OCI-LY7 (cell line): Measurements from ENCODE around the gene CHST11. TPM values are rescaled to one million over a fixed set of nuclear protein-coding genes. Genes with fewer than 3 reads are reported as not detected.
"Not testable (repeated sequence)": the region's sequence is repeated elsewhere in the genome, so short reads cannot be mapped to it uniquely, and the experiment has no call there.

ENCODE experiments used
- BruUV-seq: library from RNA; stranded (reverse); fragments of 400-500 nt; replicated peaks from 2 replicates; lab custom pipeline; 2021; lab: Mats Ljungman, UMichigan
- CTCF ChIA-PET: fragments of 300-600 bp; sonication (Branson Sonifier 250); formaldehyde crosslinking; loops from one replicate; lab custom pipeline; 2022; ENCODE audit warnings: antibody characterized with exemption; ENCODE audit not compliant: unreplicated experiment; lab: Charles Lee
- POLR2A ChIA-PET: fragments of 300-600 bp; sonication (Branson Sonifier 250); formaldehyde crosslinking; loops from one replicate; lab custom pipeline; 2022; ENCODE audit warnings: antibody characterized with exemption; lab: Charles Lee
- DNase-seq: peaks from one replicate; pipeline ENCODE4 v3.0.0-alpha.2; 2015; ENCODE audit warnings: low spot score
- H2AFZ ChIP-seq: fragments of 200-600 bp; sonication (generic), shearing (Covaris generic); 2 replicates; pipeline ENCODE4 v1.6.1; 2014; ENCODE audit warnings: mild to moderate bottlenecking, antibody characterized with exemption, low read length, moderate library complexity
- H3K27ac ChIP-seq: fragments of 200-600 bp; sonication (generic); 2 replicates; pipeline ENCODE4 v1.5.1; 2014; ENCODE audit warnings: mixed run types, low read depth, mild to moderate bottlenecking, moderate library complexity, low read length, inconsistent platforms; ENCODE audit not compliant: poor library complexity, severe bottlenecking
- H3K36me3 ChIP-seq: fragments of 200-600 bp; sonication (generic); 2 replicates; pipeline ENCODE4 v1.6.1; 2014; ENCODE audit warnings: mild to moderate bottlenecking, antibody characterized with exemption, low read length, moderate library complexity, mixed read lengths; ENCODE audit not compliant: insufficient read depth
- H3K4me1 ChIP-seq: fragments of 200-600 bp; sonication (generic); 2 replicates; pipeline ENCODE4 v1.5.1; 2014; ENCODE audit warnings: mild to moderate bottlenecking, low read length; ENCODE audit not compliant: insufficient read depth, poor library complexity, severe bottlenecking
- H3K4me2 ChIP-seq: fragments of 200-600 bp; sonication (generic); 2 replicates; pipeline ENCODE4 v1.6.1; 2014; ENCODE audit warnings: mild to moderate bottlenecking, low read length
- H3K4me3 ChIP-seq: fragments of 200-600 bp; sonication (generic); 2 replicates; pipeline ENCODE4 v1.5.1; 2014; ENCODE audit warnings: mild to moderate bottlenecking, low read depth, low read length; ENCODE audit not compliant: poor library complexity, severe bottlenecking
- H3K79me2 ChIP-seq: fragments of 200-600 bp; sonication (generic); 2 replicates; pipeline ENCODE4 v1.6.1; 2016; ENCODE audit warnings: low read depth, mild to moderate bottlenecking, low read length, moderate library complexity, mixed read lengths; ENCODE audit not compliant: insufficient read depth
- H3K9me2 ChIP-seq: fragments of 200-600 bp; sonication (generic); 2 replicates; pipeline ENCODE4 v1.6.1; 2016; ENCODE audit warnings: mild to moderate bottlenecking, low read length, mixed read lengths; ENCODE audit not compliant: insufficient read depth
- H3K9me3 ChIP-seq: fragments of 200-600 bp; sonication (generic); 2 replicates; pipeline ENCODE4 v1.6.1; 2014; ENCODE audit warnings: mild to moderate bottlenecking, mixed run types, low read length, mixed read lengths
- H4K20me1 ChIP-seq: fragments of 200-600 bp; sonication (generic); 2 replicates; pipeline ENCODE4 v1.6.1; 2014; ENCODE audit warnings: mild to moderate bottlenecking, antibody characterized with exemption, low read length, moderate library complexity, mixed read lengths; ENCODE audit not compliant: insufficient read depth
- EZH2phosphoT487 ChIP-seq: fragments of 200-600 bp; sonication (generic); IDR thresholded peaks from 2 replicates; pipeline ENCODE4 v1.6.1; 2018; ENCODE audit warnings: low read depth, borderline replicate concordance, mild to moderate bottlenecking, mixed run types, antibody characterized with exemption, low read length, moderate library complexity, mixed read lengths
- intact Hi-C: fragments of 100-400 bp; cut with micrococcal nuclease; formaldehyde crosslinking; loops from one replicate; pipeline ENCODE4 v1.10.0; 2022; ENCODE audit not compliant: unreplicated experiment
- total RNA-seq, 2 experiments: library from RNA; depleted of rRNA in 1 of 2; stranded (reverse); fragments of >200 nt in 1 of 2; shearing (Covaris generic) in 1 of 2; gene quantifications; 2 replicates each; pipeline ENCODE4 v1.2.3, GENCODE V29; 2014 to 2022
- TF ChIP-seq, protein P1 (sequence below): fragments of 200-600 bp; sonication (generic); conservative IDR thresholded peaks from 2 replicates; pipeline ENCODE4 v1.5.1; 2014; ENCODE audit warnings: mild to moderate bottlenecking, antibody characterized with exemption, low read length, moderate library complexity, mixed read lengths

Gene CHST11
- total RNA-seq, 2 experiments from 2014 or later = 15.2 to 41.6 TPM

DNA sequence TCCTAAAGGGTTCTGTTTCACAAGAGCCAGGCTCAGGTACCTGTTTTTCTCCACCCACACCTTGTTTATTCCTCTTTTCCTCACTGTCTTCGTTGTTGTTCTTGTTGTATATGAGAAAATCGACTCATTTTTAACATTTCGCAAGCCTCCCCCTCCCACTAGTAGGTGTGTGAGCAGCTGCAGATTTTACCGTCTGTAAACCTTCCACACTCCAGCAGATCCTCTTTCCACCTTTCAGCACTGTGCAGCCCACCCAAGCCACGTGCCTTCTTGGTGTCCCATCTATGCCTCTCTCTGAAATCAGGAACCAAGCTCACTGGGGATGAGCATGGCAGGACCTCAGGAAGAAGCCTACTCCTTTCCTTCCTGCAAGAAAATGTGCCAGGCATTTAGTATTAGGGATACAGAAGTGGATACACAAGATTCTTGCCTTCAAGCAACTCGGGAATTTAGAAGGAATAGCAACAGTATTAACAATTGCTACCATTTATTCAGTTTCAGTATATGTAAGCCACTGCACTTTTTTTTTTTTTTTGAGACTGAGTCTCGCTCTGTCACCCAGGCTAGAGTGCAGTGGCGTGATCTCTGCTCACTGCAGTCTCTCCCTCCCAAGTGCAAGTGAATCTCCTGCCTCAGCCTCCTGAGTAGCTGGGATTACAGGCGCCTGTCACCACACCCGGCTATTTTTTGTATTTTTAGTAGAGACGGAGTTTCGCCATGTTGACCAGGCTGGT lies 113.6 kb downstream of the CHST11 start:
- H3K36me3 ChIP-seq = peaks cover 12% of the 10 kb centered on the region; the same call in 1 of the 2 replicates
- POLR2A ChIA-PET = interaction anchor here (0.8 to 1.7 kb wide), 5 partner anchors 12 to 103 kb away, joined by 3 to 9 read pairs (median 4); no protein-coding TSS in a partner anchor
- intact Hi-C loops = loop anchor here (10.0 kb wide), 1 partner anchor 186 kb away; no protein-coding TSS in a partner anchor
- H2AFZ ChIP-seq = peak overlapping the region; percentile 18; the same call in 1 of the 2 replicates
- BruUV-seq = no TSS peak
- DNase-seq = peak; percentile 32
- no peaks in the 10 kb centered on the region for H4K20me1 ChIP-seq
- H3K9me3 ChIP-seq = no peaks in the 10 kb centered on the region
- TF ChIP-seq EZH2phosphoT487 = no peak
- TF ChIP-seq, protein P1, sequence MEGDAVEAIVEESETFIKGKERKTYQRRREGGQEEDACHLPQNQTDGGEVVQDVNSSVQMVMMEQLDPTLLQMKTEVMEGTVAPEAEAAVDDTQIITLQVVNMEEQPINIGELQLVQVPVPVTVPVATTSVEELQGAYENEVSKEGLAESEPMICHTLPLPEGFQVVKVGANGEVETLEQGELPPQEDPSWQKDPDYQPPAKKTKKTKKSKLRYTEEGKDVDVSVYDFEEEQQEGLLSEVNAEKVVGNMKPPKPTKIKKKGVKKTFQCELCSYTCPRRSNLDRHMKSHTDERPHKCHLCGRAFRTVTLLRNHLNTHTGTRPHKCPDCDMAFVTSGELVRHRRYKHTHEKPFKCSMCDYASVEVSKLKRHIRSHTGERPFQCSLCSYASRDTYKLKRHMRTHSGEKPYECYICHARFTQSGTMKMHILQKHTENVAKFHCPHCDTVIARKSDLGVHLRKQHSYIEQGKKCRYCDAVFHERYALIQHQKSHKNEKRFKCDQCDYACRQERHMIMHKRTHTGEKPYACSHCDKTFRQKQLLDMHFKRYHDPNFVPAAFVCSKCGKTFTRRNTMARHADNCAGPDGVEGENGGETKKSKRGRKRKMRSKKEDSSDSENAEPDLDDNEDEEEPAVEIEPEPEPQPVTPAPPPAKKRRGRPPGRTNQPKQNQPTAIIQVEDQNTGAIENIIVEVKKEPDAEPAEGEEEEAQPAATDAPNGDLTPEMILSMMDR = no peak
- peaks cover 6% of the 10 kb centered on the region; the same call in 1 of the 2 replicates for H3K79me2 ChIP-seq
- H3K27ac ChIP-seq = peak overlapping the region; percentile 54
- CTCF ChIA-PET = interaction anchor here (1.5 kb wide), 1 partner anchor 29 kb away, joined by 3 read pairs; no protein-coding TSS in a partner anchor
- peak overlapping the region; percentile 16 for H3K4me3 ChIP-seq
- H3K4me1 ChIP-seq = peaks cover 44% of the 10 kb centered on the region
- H3K4me2 ChIP-seq = peak overlapping the region; percentile 69
- no peaks in the 10 kb centered on the region for H3K9me2 ChIP-seq

DNA sequence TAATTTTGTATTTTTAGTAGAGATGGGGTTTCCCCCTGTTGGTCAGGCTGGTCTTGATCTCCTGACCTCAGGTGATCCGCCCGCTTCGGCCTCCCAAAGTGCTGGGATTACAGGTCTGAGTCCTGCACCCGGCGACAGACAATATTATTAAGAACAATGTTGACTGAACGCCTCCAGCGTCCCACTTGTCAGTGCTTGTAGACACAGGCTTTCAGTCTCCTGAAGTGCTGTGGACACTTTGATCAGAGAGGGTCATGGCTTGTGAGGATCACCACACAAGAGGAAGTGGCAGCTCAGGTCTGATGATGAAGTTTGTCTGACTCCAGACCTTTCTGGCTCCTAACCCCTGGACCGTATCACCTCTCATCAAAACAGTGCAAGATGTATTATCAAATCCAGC lies 114.6 kb downstream of the CHST11 start:
- no peak overlapping the region for H2AFZ ChIP-seq
- H3K4me3 ChIP-seq = peak overlapping the region; percentile 40
- no TSS peak for BruUV-seq
- TF ChIP-seq, protein P1 = no peak
- TF ChIP-seq EZH2phosphoT487 = no peak
- ChIA-PET POLR2A (interaction anchor here (0.6 to 1.0 kb wide), 3 partner anchors 11 to 246 kb away, joined by 3 to 7 read pairs (median 3); no protein-coding TSS in a partner anchor), CTCF (interaction anchor here (1.1 kb wide), 1 partner anchor 16 kb away, joined by 4 read pairs; no protein-coding TSS in a partner anchor)
- peaks cover 53% of the 10 kb centered on the region for H3K4me1 ChIP-seq
- H3K9me3 ChIP-seq = no peaks in the 10 kb centered on the region
- no peaks in the 10 kb centered on the region for H3K9me2 ChIP-seq
- peak overlapping the region; percentile 54 for H3K27ac ChIP-seq
- peak overlapping the region; percentile 69 for H3K4me2 ChIP-seq
- H4K20me1 ChIP-seq = no peaks in the 10 kb centered on the region
- DNase-seq = peak; percentile 78
- intact Hi-C loops = loop anchor here (10.0 kb wide), 1 partner anchor 187 kb away; no protein-coding TSS in a partner anchor
- peaks cover 12% of the 10 kb centered on the region; the same call in 1 of the 2 replicates for H3K79me2 ChIP-seq
- H3K36me3 ChIP-seq = peaks cover 7% of the 10 kb centered on the region; the same call in 1 of the 2 replicates

DNA sequence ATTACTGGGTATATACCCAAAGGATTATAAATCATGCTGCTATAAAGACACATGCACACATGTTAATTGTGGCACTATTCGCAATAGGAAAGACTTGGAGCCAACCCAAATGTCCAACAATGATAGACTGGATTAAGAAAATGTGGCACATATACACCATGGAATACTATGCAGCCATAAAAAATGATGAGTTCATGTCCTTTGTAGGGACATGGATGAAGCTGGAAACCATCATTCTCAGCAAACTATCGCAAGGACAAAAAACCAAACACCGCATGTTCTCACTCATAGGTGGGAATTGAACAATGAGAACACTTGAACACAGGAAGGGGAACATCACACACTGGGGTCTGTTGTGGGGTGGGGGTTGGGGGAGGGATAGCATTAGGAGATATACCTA lies 117.6 kb downstream of the CHST11 start:
- POLR2A ChIA-PET, H2AFZ ChIP-seq, H3K9me2 ChIP-seq, H3K27ac ChIP-seq, BruUV-seq, H3K9me3 ChIP-seq, H4K20me1 ChIP-seq, H3K4me2 ChIP-seq, H3K36me3 ChIP-seq, CTCF ChIA-PET, DNase-seq, H3K4me3 ChIP-seq: not testable (repeated sequence)
- Histone ChIP-seq H3K79me2 (peaks cover 41% of the 10 kb centered on the region; the same call in 1 of the 2 replicates), H3K4me1 (peaks cover 76% of the 10 kb centered on the region)
- intact Hi-C loops = loop anchor here (10.0 kb wide), 1 partner anchor 190 kb away; no protein-coding TSS in a partner anchor

DNA sequence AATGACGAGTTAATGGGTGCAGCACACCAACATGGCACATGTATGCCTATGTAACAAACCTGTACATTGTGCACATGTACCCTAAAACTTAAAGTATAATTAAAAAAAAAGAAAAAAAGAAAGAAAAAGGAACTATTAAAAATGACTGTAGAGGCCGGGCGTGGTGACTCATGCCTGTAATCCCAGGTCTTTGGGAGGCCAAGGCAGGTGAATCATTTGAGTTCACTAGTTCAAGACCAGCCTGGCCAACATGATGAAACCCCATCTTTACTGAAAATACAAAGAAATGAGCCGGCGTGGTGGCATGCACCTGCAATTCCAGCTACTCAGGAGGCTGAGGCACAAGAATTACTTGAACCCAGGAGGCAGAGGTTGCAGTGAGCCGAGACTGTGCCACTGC lies 118.0 kb downstream of the CHST11 start:
- peak overlapping the region; percentile 64 for H3K27ac ChIP-seq
- DNase-seq, BruUV-seq, CTCF ChIA-PET, H4K20me1 ChIP-seq, H3K9me3 ChIP-seq, H3K4me3 ChIP-seq, H3K9me2 ChIP-seq, H2AFZ ChIP-seq, H3K36me3 ChIP-seq: not testable (repeated sequence)
- H3K4me2 ChIP-seq = peak overlapping the region; percentile 52
- intact Hi-C loops = loop anchor here (10.0 kb wide), 1 partner anchor 190 kb away; no protein-coding TSS in a partner anchor
- POLR2A ChIA-PET = interaction anchor here (1.5 kb wide), 1 partner anchor 102 kb away, joined by 5 read pairs; no protein-coding TSS in a partner anchor
- H3K4me1 ChIP-seq = peaks cover 76% of the 10 kb centered on the region
- peaks cover 45% of the 10 kb centered on the region; the same call in 1 of the 2 replicates for H3K79me2 ChIP-seq
